Activated naive CD8-positive, alpha-beta T cell treated with anti-CD3 and anti-CD28 coated beads, Interleukin-2, amount 50 U/mL, for 24 hours (primary cell): ENCODE results near the gene ARL13B.
"Not testable (repeated sequence)": the region's sequence is repeated elsewhere in the genome, so short reads cannot be mapped to it uniquely, and the experiment has no call there.

Experiments
- ATAC-seq: fragments of 150-1000 bp; cut with Tn5 transposase; one replicate; pipeline ENCODE4 v1.10.0; 2021
- DNase-seq: peaks from one replicate; pipeline ENCODE4 v3.0.0; 2021
- H3K27ac Mint-ChIP-seq: one replicate; pipeline ENCODE4 v1.8.0; 2021; ENCODE audit warnings: mild to moderate bottlenecking, mixed read lengths
- H3K27me3 Mint-ChIP-seq: one replicate; pipeline ENCODE4 v1.8.0; 2021; ENCODE audit warnings: mixed read lengths
- H3K36me3 Mint-ChIP-seq: one replicate; pipeline ENCODE4 v1.8.0; 2021; ENCODE audit warnings: low read depth, mixed read lengths
- H3K4me1 Mint-ChIP-seq: one replicate; pipeline ENCODE4 v1.8.0; 2021; ENCODE audit warnings: mixed read lengths
- H3K4me3 Mint-ChIP-seq: one replicate; pipeline ENCODE4 v1.8.0; 2021; ENCODE audit warnings: mild to moderate bottlenecking, moderate library complexity, mixed read lengths
- H3K9me3 Mint-ChIP-seq: one replicate; pipeline ENCODE4 v1.8.0; 2021; ENCODE audit warnings: mixed read lengths

ARL13B gene

DNA sequence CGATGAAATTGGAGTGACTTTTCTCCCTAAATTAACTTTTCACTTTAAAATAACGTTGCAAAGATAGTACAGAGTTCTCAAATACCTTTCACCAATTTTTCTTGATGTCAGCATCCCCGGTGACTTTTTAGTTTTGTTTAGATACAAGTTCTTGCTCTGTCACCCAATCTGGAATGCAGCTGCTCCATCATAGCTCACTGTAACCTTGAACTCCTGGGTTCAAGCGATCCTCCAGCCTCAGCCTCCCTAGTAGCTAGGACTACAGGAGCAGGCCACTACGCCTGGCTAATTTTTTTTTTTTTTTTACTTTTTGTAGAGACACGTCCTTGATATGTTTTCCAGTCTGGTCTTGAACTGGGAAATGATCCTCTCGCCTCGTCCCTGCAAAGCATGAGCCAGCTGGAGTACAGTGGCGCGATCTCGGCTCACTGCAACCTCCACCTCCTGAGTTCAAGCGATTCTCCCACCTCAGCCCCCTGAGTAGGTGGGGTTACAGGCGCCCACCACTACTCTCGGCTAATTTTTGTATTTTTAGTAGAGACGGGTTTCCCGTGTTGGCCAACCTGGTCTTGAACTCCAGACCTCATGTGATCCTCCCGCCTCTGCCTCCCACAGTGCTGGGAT is 83.7 kb downstream of the ARL13B start:
- Mint-ChIP-seq H3K9me3 (no peaks in the 10 kb centered on the region), H3K27ac (peak overlapping the region; percentile 99), H3K4me3 (peak overlapping the region; percentile 99), H3K27me3 (no peaks in the 10 kb centered on the region), H3K36me3 (peaks cover 41% of the 10 kb centered on the region), H3K4me1 (peaks cover 50% of the 10 kb centered on the region)
- DNase-seq (no peak), ATAC-seq (no peak)

DNA sequence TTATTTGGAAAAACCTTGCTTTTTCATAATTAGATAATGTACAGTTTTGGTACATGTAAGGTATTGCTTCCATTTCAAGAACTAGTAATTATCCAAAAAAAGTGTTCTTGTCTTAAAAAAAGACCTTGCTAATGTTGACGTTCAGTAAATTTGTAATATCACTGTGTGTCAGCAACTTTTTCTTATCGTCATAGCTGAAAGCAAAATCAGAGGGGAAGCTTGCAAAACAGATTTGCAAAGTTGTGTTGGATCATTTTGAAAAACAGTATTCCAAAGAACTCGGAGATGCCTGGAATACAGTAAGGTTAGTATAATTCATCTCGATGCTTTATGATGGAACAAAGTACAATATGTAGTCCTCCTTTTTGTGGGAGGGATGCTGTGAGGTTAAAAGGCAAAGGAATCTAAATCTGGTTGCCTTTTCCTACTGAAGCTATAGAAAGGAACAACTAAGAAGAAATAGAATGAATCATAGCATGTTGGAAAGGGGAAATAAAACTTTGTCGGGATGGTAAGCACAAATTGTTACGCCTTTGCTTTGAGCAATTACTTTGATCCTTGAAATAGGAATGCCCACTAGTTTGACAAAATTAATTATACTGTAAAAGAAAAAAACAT is 84.4 kb downstream of the ARL13B start:
- peaks cover 56% of the 10 kb centered on the region for H3K4me1 Mint-ChIP-seq
- peak overlapping the region; percentile 99 for H3K4me3 Mint-ChIP-seq
- H3K9me3 Mint-ChIP-seq = no peaks in the 10 kb centered on the region
- ATAC-seq (no peak), DNase-seq (no peak)
- H3K36me3 Mint-ChIP-seq = peaks cover 40% of the 10 kb centered on the region
- peak overlapping the region; percentile 99 for H3K27ac Mint-ChIP-seq
- H3K27me3 Mint-ChIP-seq = no peaks in the 10 kb centered on the region

DNA sequence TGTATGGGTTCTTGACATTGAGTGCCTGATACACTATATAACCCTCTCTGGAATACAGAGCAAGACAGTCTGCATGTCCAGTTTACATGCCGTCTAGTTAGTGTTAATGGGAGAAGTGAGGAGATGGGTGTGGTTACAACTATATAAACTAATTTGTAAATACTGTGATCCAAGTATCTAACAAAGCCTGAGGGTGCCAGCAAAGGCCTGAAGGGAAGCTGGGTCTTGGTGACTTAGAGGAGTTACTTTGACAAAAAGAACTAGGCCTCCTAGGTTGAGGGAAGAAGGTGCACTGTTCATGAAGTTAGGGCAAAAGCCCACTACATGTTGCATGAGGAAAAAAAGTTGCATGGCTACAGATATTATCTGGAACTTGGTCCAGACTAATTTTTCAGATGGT is 85.2 kb downstream of the ARL13B start:
- H3K9me3 Mint-ChIP-seq = no peaks in the 10 kb centered on the region
- peaks cover 58% of the 10 kb centered on the region for H3K4me1 Mint-ChIP-seq
- H3K27ac Mint-ChIP-seq = peak overlapping the region; percentile 44
- H3K4me3 Mint-ChIP-seq = peak overlapping the region; percentile 38
- H3K27me3 Mint-ChIP-seq = no peaks in the 10 kb centered on the region
- DNase-seq (no peak), ATAC-seq (no peak)
- H3K36me3 Mint-ChIP-seq = peaks cover 39% of the 10 kb centered on the region

DNA sequence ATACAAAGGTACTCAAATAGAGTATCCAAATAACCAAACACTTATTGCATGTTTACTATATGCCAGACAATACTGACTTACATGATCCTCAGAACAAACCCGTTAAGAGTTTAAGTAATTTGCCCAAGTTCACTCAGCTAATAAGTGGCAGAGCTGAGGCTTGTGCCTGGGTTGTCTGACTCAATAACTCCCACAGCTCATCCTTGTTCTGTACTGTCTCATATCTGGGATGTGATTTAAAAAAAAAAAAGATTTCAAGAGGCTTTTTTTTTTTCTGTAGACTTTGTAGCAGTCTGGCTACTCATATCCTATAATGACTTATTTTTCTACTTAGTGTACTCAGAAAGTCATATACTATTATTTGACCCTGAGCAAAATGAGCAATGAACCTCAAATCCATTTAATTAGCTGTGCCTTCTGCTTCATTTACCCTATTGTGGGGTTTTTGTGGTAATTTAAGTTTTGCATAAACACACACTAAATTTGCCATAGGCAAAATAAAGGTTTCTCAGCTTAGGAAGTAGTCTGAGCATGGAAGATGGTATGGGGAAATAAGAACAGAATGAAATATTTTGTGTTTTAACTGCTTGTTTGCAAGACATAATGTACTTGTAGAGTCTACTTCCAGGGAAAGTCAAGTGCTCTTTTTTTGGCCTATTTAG is 86.0 kb downstream of the ARL13B start:
- ATAC-seq (no peak), DNase-seq (no peak)
- peak overlapping the region; percentile 64 for H3K27ac Mint-ChIP-seq

DNA sequence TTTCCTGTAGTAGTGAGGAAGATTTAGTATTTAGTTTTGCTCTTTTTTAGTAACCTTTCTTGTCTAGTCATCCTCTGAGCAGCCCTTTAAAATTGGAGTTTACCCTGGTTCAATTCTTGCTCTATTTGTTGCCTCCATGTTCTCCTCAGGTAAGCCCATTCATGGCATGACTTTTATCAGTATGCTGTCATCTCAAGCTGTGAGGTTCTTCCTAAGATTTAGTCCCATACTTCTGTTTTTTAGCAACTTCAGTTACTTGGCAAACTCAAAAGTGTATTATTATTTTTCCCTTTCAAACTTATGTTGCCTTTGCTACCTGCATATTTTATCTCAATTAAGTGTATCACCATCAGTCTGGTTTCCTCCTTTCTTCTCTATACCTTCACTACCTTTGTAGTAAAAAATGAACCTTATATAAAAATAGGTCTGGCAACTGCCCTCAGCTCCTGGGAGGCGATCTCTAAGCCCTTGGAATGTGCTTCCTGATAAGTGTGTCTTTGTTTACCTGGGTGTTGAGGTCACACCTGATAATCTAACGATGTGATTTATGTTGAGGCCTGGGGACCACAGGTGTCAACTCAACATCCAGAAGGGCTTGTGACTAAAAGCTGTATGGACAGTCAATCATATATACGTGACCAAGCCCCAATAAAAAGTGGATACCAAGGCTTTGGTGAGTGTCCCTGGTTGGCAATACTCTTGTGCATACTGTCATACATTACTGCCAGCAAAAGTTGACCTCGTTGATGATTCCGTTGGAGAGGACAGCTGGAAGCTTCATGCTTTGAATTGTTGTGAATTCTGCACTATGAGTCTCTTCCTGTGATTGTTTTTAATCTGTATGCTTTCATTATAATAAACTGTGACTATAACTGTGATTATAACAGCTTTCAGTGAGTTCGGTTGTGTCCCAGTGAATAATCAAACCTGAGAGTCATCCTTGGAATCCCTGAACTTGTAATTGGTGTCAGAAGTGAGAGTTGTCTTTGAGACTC is 86.8 kb downstream of the ARL13B start:
- Mint-ChIP-seq H3K27ac (peak overlapping the region; percentile 64), H3K9me3 (no peaks in the 10 kb centered on the region), H3K36me3 (peaks cover 37% of the 10 kb centered on the region), H3K27me3 (no peaks in the 10 kb centered on the region), H3K4me3 (no peak overlapping the region), H3K4me1 (peaks cover 67% of the 10 kb centered on the region)
- DNase-seq (no peak), ATAC-seq (no peak)

More for the DNA sequence above, 86.0 kb downstream of the ARL13B start:
- Mint-ChIP-seq H3K4me3 (no peak overlapping the region), H3K9me3 (no peaks in the 10 kb centered on the region), H3K4me1 (peaks cover 61% of the 10 kb centered on the region), H3K36me3 (peaks cover 32% of the 10 kb centered on the region), H3K27me3 (no peaks in the 10 kb centered on the region)

DNA sequence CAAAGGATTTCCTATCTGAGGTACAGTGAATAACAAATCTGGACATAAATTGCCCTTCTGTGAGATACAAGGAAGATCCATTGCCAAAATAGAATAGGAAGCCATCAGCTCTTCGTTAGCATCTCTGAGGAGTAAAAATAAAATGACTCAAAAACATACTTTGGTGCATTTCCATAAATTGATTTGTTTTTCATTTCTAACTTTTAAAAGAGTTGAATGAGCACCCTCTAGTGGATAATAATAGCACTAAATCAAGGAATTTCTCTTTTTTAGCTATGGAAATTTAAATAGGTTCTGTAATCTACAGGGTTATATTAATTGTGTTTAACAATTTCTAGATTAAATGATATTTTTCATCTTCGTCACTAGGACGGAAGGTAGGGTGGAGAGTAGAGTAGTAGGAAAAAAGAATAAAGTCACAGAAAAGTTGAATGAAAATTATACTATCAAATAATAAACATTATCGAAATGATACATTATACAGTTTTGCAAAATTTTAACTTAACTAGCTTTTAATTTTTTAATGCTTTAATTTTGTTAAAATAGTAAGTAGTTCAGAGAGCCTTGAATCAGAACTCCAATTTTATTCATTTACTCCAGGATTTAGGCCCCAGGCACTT is 89.3 kb downstream of the ARL13B start:
- no peak overlapping the region for H3K27ac Mint-ChIP-seq
- H3K27me3 Mint-ChIP-seq = no peaks in the 10 kb centered on the region
- peaks cover 66% of the 10 kb centered on the region for H3K4me1 Mint-ChIP-seq
- H3K9me3 Mint-ChIP-seq = no peaks in the 10 kb centered on the region
- no peak overlapping the region for H3K4me3 Mint-ChIP-seq
- DNase-seq (no peak), ATAC-seq (no peak)
- peaks cover 51% of the 10 kb centered on the region for H3K36me3 Mint-ChIP-seq

DNA sequence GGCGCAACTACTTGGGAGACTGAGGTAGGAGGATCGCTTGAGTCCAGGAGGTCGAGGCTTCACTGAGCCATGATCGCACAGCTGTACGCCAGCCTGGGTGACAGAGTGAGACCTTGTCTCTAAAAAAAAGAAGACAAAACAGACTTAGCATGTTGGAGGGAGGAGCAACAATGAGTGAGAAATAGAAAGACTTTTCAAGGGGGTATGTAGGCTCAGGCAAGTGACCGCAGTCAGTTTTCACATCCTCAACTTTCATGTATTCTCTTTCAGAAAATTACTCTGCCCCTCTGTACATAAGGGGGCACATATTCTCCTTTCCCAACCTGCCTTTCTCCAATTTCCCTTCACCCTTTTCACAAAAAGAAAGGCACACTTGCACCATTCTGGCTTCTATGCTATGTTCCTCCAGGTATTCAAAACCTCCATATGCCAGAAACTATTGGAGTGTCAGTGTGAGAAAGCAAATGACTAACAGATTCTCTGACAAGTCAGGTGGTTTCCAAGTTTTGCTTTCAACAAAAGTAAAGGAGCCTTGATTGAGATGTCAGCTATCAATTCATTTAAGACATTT is 90.5 kb downstream of the ARL13B start:
- DNase-seq (no peak), ATAC-seq (peak; percentile 39)
- no peak overlapping the region for H3K4me3 Mint-ChIP-seq
- peaks cover 44% of the 10 kb centered on the region for H3K36me3 Mint-ChIP-seq
- H3K4me1 Mint-ChIP-seq = peaks cover 62% of the 10 kb centered on the region
- H3K27me3 Mint-ChIP-seq = no peaks in the 10 kb centered on the region
- H3K27ac Mint-ChIP-seq = peak overlapping the region; percentile 33
- H3K9me3 Mint-ChIP-seq = no peaks in the 10 kb centered on the region

DNA sequence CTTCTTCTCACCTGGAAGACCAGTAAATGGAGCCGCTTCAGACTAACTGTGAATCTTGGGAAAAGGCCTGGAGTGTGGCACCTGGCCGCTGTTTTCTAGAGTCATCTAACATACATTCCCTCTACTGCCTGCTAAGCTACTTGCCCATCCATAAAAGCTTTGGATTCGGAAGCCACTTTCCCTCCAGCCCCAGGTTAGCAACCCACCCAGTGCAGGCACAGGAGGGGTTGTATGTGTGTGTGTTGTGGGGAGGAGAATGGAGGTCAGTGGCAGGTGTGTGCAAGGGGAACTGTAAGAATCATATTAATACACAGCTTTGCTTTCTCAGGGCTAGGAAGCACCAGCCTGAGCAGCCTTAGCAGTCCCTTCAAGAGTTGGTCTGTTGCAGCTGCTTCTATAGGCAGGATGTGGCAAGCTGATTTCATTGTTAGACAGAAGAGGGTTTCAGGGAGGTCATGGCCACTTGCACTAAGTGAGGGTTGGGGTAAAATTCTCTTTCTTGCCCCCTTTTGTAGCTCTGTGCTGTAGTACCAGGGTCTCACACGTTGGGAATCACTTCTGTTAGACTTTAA is 91.8 kb downstream of the ARL13B start:
- Mint-ChIP-seq H3K4me3 (no peak overlapping the region), H3K4me1 (peaks cover 49% of the 10 kb centered on the region), H3K27me3 (no peaks in the 10 kb centered on the region), H3K27ac (peak overlapping the region; percentile 16), H3K9me3 (no peaks in the 10 kb centered on the region), H3K36me3 (peaks cover 50% of the 10 kb centered on the region)
- peak; percentile 59 for ATAC-seq
- DNase-seq = no peak

DNA sequence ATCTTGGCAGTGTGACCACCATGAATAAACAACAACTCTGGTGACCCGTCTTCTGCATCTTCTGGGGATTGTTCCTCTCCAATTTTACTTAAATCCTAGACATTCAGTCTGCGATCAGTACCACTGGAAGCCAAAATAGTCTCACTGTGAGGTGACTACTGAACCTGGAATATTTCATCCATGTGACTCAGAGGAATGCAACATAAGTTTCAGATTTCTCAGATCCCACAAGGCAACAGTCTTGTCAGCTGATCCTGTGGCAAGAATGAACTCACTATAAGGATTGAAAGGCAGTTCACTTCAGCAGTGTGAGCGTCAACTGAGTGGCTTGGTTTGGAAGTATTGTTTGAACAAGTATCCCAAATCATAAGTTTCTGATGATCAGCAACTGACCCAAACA is 96.1 kb downstream of the ARL13B start:
- ATAC-seq (no peak), DNase-seq (no peak)
- H3K4me1 Mint-ChIP-seq = peaks cover 50% of the 10 kb centered on the region
- no peaks in the 10 kb centered on the region for H3K9me3 Mint-ChIP-seq
- H3K27me3 Mint-ChIP-seq = no peaks in the 10 kb centered on the region
- H3K36me3 Mint-ChIP-seq = peaks cover 43% of the 10 kb centered on the region
- H3K27ac Mint-ChIP-seq = no peak overlapping the region
- no peak overlapping the region for H3K4me3 Mint-ChIP-seq

DNA sequence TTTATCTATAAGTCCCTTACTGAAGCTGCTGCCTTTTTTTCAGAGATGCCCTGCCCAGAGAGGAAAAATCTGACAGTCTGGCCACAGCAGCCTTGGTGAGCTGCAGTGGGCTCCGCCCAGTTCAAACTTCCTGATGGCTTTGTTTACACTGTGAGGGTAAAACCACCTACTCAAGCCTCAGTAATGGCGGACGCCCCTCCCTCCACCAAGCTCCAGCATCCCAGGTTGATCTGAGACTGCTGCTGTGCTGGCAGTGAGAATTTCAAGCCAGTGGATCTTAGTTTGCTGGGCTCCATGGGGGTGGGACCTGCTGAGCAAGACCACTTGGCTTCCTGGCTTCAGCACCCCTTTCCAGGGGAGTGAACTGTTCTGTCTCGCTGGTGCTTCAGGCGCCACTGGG is 100.6 kb downstream of the ARL13B start:
- H3K4me3 Mint-ChIP-seq, H3K27me3 Mint-ChIP-seq, DNase-seq, H3K9me3 Mint-ChIP-seq, H3K27ac Mint-ChIP-seq, ATAC-seq: not testable (repeated sequence)
- peaks cover 41% of the 10 kb centered on the region for H3K4me1 Mint-ChIP-seq
- peaks cover 35% of the 10 kb centered on the region for H3K36me3 Mint-ChIP-seq

DNA sequence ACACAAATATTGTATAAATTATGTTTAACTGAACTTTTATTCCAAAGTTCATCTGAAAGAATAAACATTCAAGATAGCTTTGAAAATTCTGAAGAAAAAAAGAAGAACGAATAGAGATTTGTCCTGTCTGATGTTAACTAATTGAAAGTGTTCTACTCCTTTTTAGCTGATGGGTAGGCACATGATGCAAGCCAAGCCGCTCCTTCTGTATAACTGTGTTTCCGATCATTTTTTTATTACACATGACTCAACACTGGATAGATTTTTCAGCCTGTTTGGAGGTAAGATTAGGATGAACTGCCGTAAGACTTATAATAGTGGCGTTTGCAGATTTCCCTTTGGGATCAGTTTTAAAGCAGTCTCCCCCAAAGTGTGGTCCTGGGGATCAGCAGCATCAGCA is 101.9 kb downstream of the ARL13B start:
- H3K27ac Mint-ChIP-seq = no peak overlapping the region
- DNase-seq (no peak), ATAC-seq (no peak)
- no peak overlapping the region for H3K4me3 Mint-ChIP-seq
- H3K9me3 Mint-ChIP-seq = no peaks in the 10 kb centered on the region
- H3K4me1 Mint-ChIP-seq = peaks cover 41% of the 10 kb centered on the region
- no peaks in the 10 kb centered on the region for H3K27me3 Mint-ChIP-seq
- H3K36me3 Mint-ChIP-seq = peaks cover 28% of the 10 kb centered on the region

DNA sequence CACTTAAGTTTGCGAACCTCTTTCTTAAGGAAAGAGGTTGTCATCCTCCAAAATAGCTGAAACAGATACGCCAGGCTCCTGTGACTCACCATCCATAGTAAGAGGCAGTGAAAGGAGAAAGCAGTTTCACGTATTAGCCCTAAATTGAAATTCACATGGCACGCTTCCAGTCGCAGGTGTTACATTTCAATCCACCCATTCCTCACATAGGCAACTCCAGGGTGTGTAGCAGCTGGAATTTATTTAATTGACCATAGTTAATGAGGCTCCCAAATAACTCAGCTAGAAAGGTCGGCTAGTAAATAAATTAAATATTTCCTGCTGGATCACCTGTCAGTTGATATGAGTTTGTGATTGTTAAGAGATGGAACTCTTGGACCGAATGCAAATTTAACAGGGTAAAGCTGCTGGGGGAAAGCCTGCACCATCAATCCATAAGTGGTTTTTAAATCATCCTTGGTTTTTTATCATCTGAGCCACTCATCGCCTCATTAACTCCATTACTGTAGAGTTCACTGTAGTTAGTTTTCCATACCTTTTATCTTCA is 102.5 kb downstream of the ARL13B start:
- peak; percentile 40 for ATAC-seq
- H3K27ac Mint-ChIP-seq = no peak overlapping the region
- DNase-seq = no peak
- H3K4me1 Mint-ChIP-seq = peaks cover 41% of the 10 kb centered on the region
- no peaks in the 10 kb centered on the region for H3K27me3 Mint-ChIP-seq
- H3K9me3 Mint-ChIP-seq = no peaks in the 10 kb centered on the region
- H3K4me3 Mint-ChIP-seq = no peak overlapping the region
- H3K36me3 Mint-ChIP-seq = peaks cover 24% of the 10 kb centered on the region

DNA sequence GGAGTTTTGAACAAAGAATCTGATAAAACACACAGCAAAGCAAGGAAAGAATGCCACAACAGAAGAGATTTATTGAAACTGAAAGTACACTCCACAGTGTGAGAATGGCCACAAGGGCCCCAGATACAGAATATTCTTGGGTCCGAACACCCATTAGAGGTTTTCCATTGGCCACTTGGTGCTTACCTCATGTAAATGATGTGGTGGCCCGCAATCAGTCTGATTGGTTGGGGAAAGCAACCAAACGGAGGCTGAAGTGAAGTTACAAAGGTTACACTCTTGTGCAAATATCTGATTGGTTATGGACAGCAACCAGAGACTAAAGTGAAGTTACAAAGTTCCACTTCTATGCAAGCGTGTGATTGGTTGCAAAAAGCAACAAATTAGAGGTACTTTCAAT is 103.3 kb downstream of the ARL13B start:
- H3K9me3 Mint-ChIP-seq = no peaks in the 10 kb centered on the region
- peak; percentile 24 for ATAC-seq
- H3K27me3 Mint-ChIP-seq = no peaks in the 10 kb centered on the region
- peaks cover 25% of the 10 kb centered on the region for H3K36me3 Mint-ChIP-seq
- DNase-seq = no peak
- H3K4me3 Mint-ChIP-seq = no peak overlapping the region
- H3K27ac Mint-ChIP-seq = no peak overlapping the region
- H3K4me1 Mint-ChIP-seq = peaks cover 37% of the 10 kb centered on the region
